NCI-H128 (cell line): ENCODE results near the gene TXNRD2.

ENCODE experiments used
- DNase-seq: peaks from one replicate; lab custom pipeline; 2025; ENCODE audit not compliant: unreplicated experiment; lab: John Stamatoyannopoulos, UW

The TXNRD2 gene

DNA sequence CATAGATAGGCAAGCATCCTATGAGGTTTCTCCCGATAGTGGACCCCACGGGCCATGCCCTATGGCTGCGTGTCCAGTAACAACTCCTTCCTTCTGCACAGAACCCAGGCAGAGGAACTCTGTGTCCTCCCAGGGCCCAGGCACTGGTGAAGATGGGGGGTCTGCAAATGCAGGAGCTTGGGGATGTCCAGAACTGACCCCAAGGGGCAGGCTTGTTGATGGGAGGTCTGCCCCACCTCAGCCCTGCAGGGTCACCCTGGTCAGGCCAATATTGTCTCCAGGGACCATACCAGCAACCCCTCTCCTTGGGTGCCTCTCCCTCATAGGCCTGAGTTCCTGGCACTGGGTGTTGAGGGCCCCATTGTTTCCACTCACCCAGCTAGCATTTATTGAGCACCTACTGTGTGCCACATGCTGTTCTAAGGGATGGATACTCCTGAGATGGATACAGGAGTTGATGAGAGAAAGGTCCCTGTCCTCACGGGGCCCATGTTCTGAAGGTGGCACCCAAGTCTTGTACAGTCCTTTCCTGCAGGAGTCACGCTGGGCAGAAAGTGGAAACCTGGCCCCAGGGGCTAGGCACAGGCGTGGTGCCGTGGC lies 26.3 kb upstream of the TXNRD2 start:
- no peak for DNase-seq

DNA sequence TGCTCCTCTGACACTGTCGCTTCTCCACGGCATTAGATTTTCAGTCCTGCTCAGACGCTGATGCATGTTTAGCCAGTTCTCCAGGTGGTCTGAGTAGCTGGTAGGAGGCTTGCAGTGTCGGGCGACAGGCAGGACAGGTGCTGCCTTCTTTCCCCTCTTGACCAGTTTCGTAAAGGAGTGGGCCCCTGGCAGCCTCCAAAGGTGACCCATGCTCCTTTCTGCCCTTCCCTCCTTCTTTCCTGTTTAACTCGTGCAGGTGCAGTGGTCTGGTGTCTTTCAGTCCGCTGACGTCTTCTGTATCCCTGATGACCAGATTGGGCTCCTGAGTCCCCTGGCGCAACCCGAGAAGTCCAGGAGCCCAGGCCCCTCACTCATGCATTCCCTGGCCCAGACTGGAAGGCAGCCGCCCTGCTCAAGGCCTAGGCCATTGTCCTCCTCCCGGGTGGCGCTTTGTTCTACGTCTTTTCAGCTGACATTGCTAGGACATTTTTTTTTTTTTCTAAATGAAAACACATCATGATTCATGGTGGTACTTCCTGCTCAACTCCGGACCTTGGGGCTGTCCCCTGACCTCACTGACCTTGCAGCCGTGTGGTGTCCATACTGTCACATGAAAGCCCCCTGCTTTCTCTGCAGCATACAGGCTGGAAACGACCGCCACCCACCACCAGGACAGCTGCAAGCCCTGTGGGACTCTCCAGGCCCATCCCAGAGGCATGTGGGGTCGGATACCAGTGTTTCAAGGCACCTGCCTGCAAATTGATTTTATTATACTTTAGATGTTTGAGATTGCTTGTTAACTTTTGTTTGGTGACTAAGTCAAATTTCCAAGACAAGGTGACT lies 25.5 kb upstream of the TXNRD2 start:
- DNase-seq: no peak

DNA sequence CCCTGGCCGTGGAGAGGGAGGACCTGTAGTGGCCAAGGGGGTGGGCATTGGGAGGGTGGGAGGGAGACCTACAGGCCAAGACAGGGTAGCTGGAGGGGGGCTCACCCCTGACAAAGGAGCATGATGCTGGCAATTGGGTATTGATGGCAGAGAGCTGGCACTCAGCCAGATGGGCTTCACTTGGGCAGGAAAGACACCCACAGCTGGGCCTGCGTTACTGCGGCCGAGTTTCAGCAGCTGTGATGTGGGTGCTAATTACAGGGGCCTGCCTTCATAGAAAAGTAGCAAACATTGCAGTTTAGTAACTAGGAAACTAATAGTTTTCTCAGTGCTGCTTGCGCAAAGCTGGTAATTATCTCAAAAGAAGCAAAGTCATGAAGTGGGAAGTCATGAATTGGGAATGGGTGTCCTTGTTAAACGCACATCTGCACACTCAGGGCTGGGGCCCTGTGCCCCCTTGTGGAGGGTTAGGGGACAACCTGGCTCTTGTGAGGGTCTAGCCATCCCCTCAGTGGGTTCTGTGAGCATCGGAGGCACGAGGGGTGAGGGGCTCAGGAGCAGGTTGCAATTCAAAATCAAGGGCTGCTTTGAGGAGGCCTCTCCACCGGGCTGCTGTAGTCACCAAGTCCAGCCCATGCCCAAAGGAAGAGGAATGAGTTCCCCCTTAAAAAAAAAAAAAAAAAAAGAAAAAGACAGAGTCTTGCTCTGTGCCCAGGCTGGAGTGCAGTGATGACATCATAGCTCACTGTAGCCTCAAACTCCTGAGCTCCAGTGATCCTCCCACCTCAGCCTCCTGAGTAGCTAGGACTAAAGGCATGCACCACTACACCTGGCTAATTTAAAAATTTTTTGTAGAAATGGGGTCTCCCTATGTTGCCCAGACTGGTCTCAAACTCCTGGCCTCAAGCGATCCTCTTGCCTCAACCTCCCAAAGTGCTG lies 24.4 kb upstream of the TXNRD2 start:
- no peak for DNase-seq

DNA sequence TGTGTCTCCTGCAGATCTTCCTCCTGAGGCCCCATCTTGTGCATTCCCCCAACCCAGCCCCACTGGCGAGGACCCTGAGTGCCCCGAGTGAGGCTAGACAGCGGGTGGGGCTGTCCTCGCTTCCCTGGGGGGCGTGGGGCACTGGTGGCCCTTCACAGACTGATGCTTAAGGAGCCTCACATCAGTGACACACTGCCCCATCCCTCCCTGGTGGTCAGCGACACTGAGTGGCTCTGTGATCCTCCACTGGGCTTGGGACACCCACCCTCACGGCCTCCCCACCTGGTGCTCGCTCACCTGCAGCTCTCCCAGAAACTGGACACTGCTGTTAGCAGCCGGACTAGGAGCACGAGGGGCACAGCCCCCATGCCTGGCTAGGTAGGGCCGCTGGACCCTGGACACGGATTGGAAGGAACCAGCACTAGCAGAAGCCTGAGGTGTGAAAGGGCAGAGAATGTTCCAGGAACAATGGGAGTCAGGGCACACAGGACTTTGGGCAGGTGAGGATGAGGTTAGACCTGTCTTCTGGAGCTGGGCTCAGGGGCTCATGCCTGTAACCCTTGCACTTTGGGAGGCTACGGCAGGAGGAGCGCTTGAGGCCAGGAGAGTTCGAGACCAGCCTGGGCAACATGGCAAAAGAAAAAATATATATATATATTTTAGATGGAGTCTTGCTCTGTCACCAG lies 23.2 kb upstream of the TXNRD2 start:
- DNase-seq: no peak

DNA sequence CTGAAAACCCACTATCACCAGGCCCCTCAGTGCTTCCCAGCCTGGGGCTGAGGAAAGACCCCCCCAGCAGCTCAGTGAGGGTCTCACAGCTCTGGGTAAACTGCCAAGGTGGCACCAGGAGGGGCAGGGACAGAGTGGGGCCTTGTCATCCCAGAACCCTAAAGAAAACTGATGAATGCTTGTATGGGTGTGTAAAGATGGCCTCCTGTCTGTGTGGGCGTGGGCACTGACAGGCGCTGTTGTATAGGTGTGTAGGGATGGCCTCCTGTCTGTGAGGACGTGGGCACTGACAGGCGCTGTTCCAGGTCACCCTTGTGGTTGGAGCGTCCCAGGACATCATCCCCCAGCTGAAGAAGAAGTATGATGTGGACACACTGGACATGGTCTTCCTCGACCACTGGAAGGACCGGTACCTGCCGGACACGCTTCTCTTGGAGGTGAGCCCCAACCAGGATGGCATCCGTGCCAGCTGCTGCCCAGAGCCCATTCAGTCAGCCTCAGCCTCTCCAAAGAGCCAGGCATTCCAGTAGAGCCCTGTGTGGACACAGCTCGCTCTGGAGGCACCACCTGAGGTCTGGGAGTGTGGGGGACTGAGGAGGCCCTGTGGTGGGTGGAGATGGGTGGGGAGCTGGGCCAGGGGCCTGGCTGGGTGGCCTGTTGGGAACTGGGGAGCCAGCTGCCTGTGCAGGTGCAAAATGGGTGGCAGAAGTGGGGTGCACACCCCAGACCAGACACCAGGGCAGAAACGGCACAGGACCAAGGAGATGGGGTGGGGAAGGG lies 22.4 kb upstream of the TXNRD2 start:
- no peak for DNase-seq

DNA sequence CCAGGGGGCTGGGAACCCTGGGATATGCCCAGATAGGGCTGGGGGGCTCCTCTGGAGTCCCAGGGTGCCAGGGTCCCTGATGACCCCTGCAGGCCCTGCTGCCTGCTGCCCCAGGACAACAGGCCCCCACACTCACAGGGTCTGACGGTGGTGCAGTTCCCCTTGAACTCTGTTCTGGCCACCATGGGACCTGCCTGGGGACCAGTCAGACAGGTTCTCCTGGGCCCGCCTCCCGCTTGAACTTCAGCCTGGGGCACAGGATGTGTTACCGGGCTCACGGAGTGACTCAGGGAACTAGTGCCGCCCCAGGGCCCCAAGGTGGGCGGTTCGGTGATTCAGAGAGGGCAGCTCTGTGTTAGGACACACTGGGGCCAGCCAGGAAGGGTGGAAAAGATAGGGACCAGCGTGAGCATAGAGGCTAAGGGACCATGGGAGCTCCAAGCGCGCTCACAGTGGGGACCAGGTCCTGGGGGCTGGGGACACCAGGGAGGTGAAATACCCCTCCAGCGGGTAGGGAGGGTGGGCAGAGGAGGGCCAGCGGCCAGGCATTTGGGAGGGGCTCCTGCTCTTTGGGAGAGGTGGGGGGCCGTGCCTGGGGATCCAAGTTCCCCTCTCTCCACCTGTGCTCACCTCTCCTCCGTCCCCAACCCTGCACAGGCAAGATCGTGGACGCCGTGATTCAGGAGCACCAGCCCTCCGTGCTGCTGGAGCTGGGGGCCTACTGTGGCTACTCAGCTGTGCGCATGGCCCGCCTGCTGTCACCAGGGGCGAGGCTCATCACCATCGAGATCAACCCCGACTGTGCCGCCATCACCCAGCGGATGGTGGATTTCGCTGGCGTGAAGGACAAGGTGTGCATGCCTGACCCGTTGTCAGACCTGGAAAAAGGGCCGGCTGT lies 21.5 kb upstream of the TXNRD2 start:
- no peak for DNase-seq

DNA sequence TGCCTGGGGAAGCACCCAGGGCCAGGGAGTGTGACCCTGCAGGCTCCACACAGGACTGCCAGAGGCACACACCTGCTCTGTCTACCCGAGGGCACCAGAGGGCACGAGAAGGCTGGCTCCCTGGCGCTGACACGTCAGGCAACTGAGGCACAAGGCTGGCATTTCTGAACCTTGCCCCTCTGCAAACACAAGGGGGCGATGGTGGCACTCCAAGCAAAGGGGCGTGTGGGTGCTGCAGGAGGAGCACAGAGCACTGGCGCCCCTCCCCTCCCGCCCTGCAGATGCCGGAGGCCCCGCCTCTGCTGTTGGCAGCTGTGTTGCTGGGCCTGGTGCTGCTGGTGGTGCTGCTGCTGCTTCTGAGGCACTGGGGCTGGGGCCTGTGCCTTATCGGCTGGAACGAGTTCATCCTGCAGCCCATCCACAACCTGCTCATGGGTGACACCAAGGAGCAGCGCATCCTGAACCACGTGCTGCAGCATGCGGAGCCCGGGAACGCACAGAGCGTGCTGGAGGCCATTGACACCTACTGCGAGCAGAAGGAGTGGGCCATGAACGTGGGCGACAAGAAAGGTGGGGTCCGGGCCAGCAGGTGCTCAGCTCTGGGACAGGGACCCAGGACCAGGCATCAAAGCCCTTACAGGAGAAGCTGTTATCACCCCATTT lies 20.8 kb upstream of the TXNRD2 start:
- peak; percentile 48 for DNase-seq

DNA sequence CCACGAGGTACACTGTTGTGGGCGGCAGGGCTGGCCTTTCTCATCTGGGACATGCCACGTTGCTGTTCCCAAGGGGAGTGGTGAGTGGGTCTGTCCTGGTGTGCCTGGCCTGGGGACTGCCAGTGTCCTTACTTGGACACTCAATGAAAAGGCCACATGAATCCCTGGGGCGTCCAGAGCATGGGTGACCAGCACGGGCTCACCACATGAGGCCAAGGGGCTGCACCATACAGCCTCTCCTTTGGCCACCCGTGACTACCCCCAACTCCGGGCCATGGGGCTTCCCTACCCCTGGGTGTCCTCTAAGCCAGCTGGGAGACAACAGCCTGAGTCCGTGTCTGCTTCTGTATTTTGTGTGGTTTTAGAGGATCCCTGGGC lies 20.2 kb upstream of the TXNRD2 start:
- DNase-seq: no peak

DNA sequence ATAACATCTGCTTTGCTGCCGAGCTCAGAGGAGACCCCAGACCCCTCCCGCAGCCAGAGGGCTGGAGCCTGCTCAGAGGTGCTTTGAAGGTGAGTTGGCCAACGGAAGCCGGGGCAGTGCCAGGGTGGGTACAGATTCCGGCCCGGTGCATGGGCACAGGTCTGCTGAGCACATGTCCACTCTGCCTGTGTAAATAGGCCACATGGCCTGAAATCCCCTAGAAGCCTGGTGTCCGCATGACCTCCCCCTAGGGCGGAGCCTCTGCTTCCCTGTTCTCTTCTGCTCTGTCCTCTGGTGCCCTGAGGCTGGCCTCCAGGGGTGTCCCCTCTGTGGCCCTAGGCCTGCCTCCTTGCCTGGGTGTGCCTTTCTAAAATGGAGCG lies 19.6 kb upstream of the TXNRD2 start:
- no peak for DNase-seq

DNA sequence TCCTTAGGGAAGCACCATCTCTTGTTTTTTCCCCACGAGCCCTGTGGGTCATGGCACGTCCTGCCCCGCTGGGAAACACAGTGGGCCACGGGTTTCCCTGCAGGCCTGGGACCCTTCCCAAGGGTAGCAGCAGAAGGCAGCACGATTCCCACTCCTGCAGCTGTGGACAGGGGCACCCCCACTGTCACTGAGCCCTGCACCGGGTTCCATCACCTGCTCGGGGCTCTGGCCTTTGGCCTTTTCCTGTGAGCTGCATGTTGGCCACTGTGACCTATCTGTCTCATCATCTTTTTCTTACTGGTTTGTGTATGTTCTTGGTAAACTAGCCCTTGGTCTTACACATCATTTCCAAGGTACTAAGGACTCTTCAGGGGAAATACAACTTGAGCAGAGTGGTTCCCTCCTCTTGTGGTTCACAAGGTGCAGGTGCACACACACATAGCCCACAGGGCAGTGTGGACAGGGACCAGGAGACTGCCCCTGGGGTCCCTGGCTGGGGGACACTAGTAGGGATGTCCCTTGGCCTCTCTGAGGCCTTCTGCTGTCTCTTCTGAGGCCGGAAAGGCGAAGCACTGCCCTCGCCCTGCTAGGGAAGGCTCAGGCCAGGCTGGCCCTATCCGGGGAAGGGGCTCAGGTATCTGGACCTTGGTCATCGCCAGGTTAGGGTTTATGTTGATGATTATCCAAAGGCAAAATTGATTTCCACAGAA lies 19.0 kb upstream of the TXNRD2 start:
- DNase-seq: no peak

DNA sequence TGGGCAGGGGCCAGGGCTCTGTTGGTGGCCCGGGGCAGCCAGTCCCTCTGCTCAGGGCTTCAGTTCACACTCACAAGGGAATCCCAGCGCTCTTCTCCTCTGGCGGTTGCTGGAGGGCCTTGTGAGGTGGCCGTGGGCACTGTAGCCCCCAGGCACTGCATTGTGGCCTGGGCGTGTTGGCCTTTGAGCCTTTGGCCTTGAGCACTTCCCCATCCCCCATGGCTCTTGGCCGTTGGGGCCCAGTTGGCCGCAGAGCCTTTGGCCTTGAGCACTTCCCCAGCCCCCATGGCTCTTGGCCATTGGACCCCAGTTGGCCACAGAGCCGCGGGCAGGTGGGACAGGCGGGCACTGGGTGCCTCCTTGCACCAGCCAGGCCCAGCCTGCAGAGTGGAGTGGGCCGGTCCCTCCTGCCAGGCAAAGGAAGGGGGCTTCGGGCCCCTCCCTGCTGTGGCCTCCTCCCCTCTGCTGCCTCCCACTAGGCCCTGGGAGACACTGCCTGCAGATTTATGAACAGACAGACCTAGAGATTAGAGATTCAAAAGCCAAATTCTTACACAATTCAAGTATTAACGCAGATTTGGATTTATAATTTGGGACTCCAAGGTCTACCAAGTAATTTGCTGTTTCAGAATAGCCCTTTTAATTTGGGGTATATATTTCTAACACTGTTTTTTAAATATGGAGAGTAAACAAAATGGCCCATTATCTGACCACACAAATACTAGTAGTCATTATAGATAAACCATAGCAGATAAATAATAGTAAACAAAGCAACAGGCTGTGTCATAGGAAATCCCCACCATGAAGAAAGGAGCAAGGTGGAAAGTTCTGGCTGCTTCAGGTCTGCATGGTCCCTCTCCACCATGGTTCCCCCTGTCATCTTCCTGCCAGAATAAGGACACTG lies 18.2 kb upstream of the TXNRD2 start:
- no peak for DNase-seq

DNA sequence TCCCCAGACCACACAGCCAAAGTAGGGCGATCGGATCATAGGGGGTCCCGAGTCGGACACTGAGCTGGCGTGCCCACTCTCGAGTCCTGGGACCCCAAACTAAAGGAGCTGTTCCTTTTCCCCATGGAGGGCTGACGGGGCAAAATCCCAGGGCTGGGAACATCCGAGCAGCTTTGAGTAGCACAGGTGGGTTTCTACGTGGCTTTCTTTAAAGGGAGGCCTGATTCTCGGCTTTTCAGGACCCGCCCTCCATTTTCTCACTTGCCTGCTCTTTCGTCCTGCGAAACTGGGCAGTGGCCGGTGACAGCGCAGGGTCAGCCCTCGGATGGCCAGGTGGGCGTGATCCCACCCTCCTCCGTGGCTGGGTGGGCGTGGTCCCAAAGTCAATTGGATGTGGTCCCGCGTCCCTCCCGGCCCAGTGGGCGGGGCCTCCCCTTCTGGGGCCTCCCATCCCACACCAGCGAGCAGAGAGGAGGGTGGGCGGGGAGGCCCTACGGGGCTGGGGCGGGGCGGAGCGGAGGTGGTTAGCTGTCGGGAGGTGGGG lies 17.5 kb upstream of the TXNRD2 start:
- DNase-seq: no peak

DNA sequence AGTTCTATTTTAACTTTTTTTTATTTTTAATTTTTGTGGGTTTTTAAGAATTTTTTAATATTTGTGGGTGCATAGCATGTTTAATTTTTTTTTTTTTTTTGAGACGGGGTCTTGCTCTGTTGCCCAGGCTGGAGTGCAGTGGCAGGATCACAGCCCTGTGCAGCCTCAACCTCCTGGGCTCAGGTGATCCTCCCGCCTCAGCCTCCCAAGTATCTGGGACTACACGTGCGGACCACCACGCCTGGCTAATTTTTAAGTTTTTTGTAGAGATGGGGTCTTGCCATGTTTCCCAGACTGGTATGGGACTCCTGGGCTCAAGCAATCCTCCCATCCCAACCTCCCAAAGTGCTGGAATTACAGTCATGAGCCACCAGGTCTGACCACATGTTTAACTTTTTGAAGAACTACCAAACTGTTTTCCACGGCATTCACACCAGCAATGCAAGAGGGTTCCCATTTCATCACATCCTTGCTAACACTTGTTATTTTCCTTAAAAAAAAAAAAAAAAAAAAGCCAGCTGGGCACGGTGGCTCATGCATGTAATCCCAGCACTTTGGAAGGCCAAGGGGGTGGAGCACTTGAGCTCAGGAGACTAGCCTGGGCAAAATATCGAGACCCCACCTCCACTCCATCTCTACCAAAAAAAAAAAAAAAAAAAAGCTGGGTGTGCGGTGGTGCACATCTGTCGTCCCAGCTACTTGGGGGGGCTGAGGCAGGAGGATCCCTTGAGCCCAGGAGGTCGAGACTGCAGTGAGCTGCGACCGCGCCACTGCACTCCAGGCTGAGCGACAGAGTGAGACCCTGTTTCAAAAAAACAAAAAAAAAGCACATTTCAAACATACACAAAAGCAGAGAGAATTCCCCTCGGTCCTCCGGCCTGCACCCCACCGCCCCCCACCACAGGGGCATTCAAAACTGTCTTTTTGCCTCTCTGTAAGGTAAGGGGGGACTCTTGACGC lies 16.7 kb upstream of the TXNRD2 start:
- DNase-seq: no peak

DNA sequence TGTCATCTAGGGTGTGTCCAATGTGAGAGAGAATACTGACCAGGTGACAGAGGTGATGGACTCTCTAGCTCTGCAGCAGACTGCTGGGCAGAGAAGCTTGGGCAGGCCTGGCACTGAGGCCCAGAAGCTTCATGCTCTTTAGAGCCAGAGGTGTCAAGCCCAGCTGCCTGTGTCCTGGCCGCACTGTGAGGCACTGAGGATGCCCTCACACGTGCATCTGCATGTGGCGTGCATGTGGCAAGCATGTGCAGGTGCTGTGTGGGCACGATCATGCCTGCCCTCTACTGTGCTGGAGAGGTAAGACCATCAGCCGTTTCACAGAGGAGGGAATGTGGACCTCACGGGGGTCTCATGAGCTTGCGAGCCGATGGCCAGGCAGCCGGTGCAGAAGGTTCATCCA lies 15.8 kb upstream of the TXNRD2 start:
- no peak for DNase-seq

DNA sequence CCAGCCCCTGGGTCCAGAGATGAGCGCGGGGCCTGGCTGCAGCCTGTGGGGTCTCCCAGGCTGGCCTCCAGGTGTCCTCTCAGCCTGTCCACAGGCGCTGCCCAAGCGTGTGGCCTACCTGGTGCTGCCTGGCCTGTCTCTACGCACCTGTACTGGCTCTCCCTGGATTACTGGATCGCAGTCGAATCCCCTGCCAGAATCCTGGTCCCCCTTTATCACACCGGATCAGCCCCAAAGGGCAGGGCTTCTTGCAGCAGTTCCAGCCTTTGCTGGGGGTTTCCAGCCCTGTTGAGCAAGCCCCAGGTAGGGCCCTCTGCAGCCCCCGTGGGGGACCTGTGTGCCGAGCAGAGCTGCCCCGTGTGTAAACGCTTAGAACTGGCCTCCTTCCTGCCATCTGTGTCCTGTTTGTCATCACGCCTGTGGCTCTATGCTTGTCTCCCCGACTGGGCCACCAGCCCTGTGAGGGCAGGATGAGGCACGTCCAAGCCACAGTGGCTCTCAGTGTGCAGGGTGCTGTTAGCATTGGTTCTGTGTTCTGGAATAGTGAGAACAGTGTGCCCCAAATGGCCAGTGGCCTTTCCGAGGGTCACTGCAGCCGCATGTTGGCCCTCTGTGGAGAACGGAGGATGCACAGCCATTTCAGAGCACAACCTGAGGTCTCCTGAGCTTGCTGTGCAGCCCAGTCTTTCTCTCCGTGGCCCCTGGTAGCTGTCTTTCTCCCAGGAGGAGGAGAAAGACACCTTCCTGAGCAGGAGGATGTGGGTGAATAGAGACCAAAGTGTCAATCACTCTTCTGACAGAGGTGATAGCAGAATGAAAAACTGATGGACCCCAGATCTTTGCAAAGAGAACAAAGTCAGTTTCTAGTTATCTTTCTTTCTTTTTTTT lies 13.9 kb upstream of the TXNRD2 start:
- no peak for DNase-seq
